ENCODE measurements around the gene KCP. TPM values are rescaled to one million over a fixed set of nuclear protein-coding genes. Genes with fewer than 3 reads are reported as not detected.
"Not testable (repeated sequence)": the region's sequence is repeated elsewhere in the genome, so short reads cannot be mapped to it uniquely, and the experiment has no call there.

Gene KCP
- total and polyA plus RNA-seq, 2 of the 13 experiments (the other 11 are each of a cell fraction or from before 2014, with no cell fraction given): 0.37 to 1.0 TPM

- no peak for TF ChIP-seq SRY (CRISPR knock-in tag; IDR thresholded peaks at IDR 0.05)
- no peak for TF ChIP-seq REL (CRISPR knock-in tag; conservative IDR thresholded peaks at IDR 0.05)
- TF ChIP-seq ZNF775 (CRISPR knock-in tag; IDR thresholded peaks at IDR 0.05; ENCODE audit: borderline replicate concordance): no peak
- TF ChIP-seq ZNF629 (CRISPR knock-in tag; conservative IDR thresholded peaks at IDR 0.05): no peak
These were observed 35.3 kb upstream of the KCP start (continued) for GRCh38 chr7:128945668-128946366.

GRCh38 chr7:128944487-128945236, 34.2 kb upstream of the KCP start:
- Histone ChIP-seq H3K36me3 (replicated peaks in 1 of 2; ENCODE audit: control insufficient read depth in 1 of 2, insufficient read depth in 2 of 2, low read length in 2 of 2) (no peaks in the 10 kb centered on the region), H3K4me1 (ENCODE audit: insufficient read depth, low read length) (peaks cover 17% of the 10 kb centered on the region), H3K4me2 (ENCODE audit: low read depth, low read length) (no peak overlapping the region), H3K27me3 (ENCODE audit: control insufficient read depth in 1 of 2, insufficient read depth in 2 of 2, low read length in 2 of 2) (no peaks in the 10 kb centered on the region; a peak in 2 of 5 replicates), H2AFZ (ENCODE audit: low read length) (no peak overlapping the region), H3K9me3 (ENCODE audit: low read length) (no peaks in the 10 kb centered on the region), H4K20me1 (ENCODE audit: insufficient read depth, low read length) (no peaks in the 10 kb centered on the region), H3K9ac (ENCODE audit: insufficient read depth, low read depth, low read length) (no peak overlapping the region), H3K79me2 (ENCODE audit: insufficient read depth, low read length) (no peaks in the 10 kb centered on the region), H3K27ac (ENCODE audit: extremely low read length, insufficient read depth, low read length) (no peak overlapping the region), H3K4me3 (replicated peaks in 1 of 3; ENCODE audit: insufficient read depth in 1 of 3, low read depth in 2 of 3, low read length in 3 of 3) (no peak overlapping the region)
- FAIRE-seq: no peak
- ChIA-PET POLR2A (no interaction called here), CTCF (ENCODE audit: low intra/inter-chr PET ratio, low total read pairs) (no interaction called here)
- DNase-seq (ENCODE audit: low spot score): no peak
- in situ Hi-C loops (cut with HindIII; ENCODE audit: extremely low pct_ligation_motif_present, low pct_unique_long_range_greater_than_20kb): loop anchor here (5.0 kb wide), 1 partner anchor 37 kb away; no protein-coding TSS in a partner anchor
- 83% methylated on average over 7 of the region's 7 CpGs for WGBS (ENCODE audit: low lambda C conversion rate)
- intact Hi-C loops (cut with micrococcal nuclease; ENCODE audit: unreplicated experiment): no loop called here
- no peak for ATAC-seq
- no TSS peak for BruUV-seq (replicated peaks)
- TF ChIP-seq ZNF670 (CRISPR knock-in tag; IDR thresholded peaks at IDR 0.05; ENCODE audit: borderline replicate concordance): no peak
- no peak for TF ChIP-seq ZNF30 (CRISPR knock-in tag; IDR thresholded peaks at IDR 0.05)
- no peak for TF ChIP-seq ARHGAP35 (CRISPR knock-in tag; IDR thresholded peaks at IDR 0.05; ENCODE audit: borderline replicate concordance)
- TF ChIP-seq MAFF (IDR thresholded peaks at IDR 0.05; ENCODE audit: low read depth, low read length): peak; percentile 79
- TF ChIP-seq MAFK (conservative IDR thresholded peaks at IDR 0.05 in 1 of 2, IDR thresholded peaks at IDR 0.05 in 1 of 2; ENCODE audit: low read length in 2 of 2): peak; percentile 49 to 87; a peak in 3 of 4 replicates

- peaks cover 31% of the 10 kb centered on the region for H3K4me1 ChIP-seq (ENCODE audit: insufficient read depth, low read length)
- POLR2A ChIA-PET: interaction anchor here (0.7 kb wide), 1 partner anchor 169 kb away, joined by 4 read pairs; no protein-coding TSS in a partner anchor
- H3K9ac ChIP-seq (ENCODE audit: insufficient read depth, low read depth, low read length); H3K27me3 ChIP-seq (ENCODE audit: control insufficient read depth in 1 of 2, insufficient read depth in 2 of 2, low read length in 2 of 2); BruUV-seq (replicated peaks); H3K79me2 ChIP-seq (ENCODE audit: insufficient read depth, low read length); H3K4me2 ChIP-seq (ENCODE audit: low read depth, low read length); DNase-seq (ENCODE audit: low spot score); H4K20me1 ChIP-seq (ENCODE audit: insufficient read depth, low read length); H3K36me3 ChIP-seq (replicated peaks in 1 of 2; ENCODE audit: control insufficient read depth in 1 of 2, insufficient read depth in 2 of 2, low read length in 2 of 2); H3K9me3 ChIP-seq (ENCODE audit: low read length); intact Hi-C loops (cut with micrococcal nuclease; ENCODE audit: unreplicated experiment); FAIRE-seq; ATAC-seq; CTCF ChIA-PET (ENCODE audit: low intra/inter-chr PET ratio, low total read pairs); H2AFZ ChIP-seq (ENCODE audit: low read length); in situ Hi-C loops (cut with HindIII; ENCODE audit: extremely low pct_ligation_motif_present, low pct_unique_long_range_greater_than_20kb); H3K27ac ChIP-seq (ENCODE audit: extremely low read length, insufficient read depth, low read length); H3K4me3 ChIP-seq (replicated peaks in 1 of 3; ENCODE audit: insufficient read depth in 1 of 3, low read depth in 2 of 3, low read length in 3 of 3): not testable (repeated sequence)
- WGBS (ENCODE audit: low lambda C conversion rate): 91% methylated on average over 2 of the region's 2 CpGs
These were observed 32.7 kb upstream of the KCP start for GRCh38 chr7:128943251-128943650.
